GM12878 (cell line): ENCODE data around the gene MARS1.

Source experiments
- CEBPB ChIP-seq, 2 experiments: fragments of 150-350 bp in 1 of 2; IDR thresholded peaks; 2 replicates each; pipeline ENCODE4 v1.6.1; 2012 to 2014; ENCODE audit warnings: low read depth in 2 of 2, low read length in 2 of 2, borderline replicate concordance in 1 of 2, inconsistent platforms in 1 of 2
- CHD2 ChIP-seq: IDR thresholded peaks from 2 replicates; pipeline ENCODE4 v1.6.1; 2011; ENCODE audit warnings: low read depth, low read length, improper control_type of control experiment, borderline replicate concordance
- ELK1 ChIP-seq: IDR thresholded peaks from 2 replicates; pipeline ENCODE4 v1.6.1; 2012; ENCODE audit warnings: low read depth, low read length, improper control_type of control experiment
- MYC ChIP-seq: IDR thresholded peaks from 2 replicates; pipeline ENCODE4 v1.6.1; 2011; ENCODE audit warnings: mild to moderate bottlenecking, low read length, moderate library complexity, inconsistent platforms; ENCODE audit not compliant: insufficient read depth, insufficient replicate concordance, insufficient read length, severe bottlenecking
- NR2C1 ChIP-seq: fragments of 450-650 bp; IDR thresholded peaks from 2 replicates; pipeline ENCODE4 v1.6.1; 2017; ENCODE audit warnings: antibody characterized with exemption, mild to moderate bottlenecking, moderate library complexity
- WRNIP1 ChIP-seq: IDR thresholded peaks from 2 replicates; pipeline ENCODE4 v1.6.1; 2011; ENCODE audit warnings: low read depth, low read length, improper control_type of control experiment, borderline replicate concordance
- ZNF217 ChIP-seq: fragments of 450-650 bp; IDR thresholded peaks from 2 replicates; pipeline ENCODE4 v1.6.1; 2017; ENCODE audit warnings: antibody characterized with exemption, mild to moderate bottlenecking
- TF ChIP-seq, protein P1 (sequence below), 3 experiments: IDR thresholded peaks in 2 of 3; conservative IDR thresholded peaks in 1 of 3; 2 replicates each; pipeline ENCODE4 v1.5.1; 2011; ENCODE audit warnings: low read depth in 3 of 3, low read length in 3 of 3, mild to moderate bottlenecking in 3 of 3, control low read depth in 2 of 3, moderate library complexity in 2 of 3, inconsistent platforms in 1 of 3, mixed read lengths in 1 of 3; ENCODE audit not compliant: control insufficient read depth in 2 of 3, insufficient read depth in 1 of 3; ENCODE audit errors: extremely low read depth in 1 of 3

DNA sequence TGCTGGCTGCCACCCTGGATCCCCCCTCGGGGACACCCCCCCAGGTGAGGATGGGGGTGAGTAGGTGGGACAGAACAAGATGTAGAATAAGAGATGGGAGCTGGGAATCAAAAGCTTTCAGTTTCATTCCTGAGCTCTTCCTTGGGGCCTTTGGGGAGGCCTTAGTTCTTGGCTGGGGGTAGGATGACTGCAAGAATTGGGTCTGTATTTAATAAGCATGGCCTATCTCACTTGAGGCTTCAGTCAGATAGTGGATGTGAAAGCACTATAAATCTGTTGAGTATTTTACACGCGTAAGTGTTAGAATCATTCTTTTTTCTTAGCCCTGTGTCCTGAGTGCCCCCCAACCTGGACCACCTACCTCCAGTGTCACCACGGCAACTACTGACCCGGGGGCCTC lies 39.3 kb downstream of the MARS1 start:
- TF ChIP-seq ELK1 (no peak), ZNF217 (no peak), NR2C1 (no peak), CEBPB (IDR thresholded peaks at IDR 0.05; ENCODE audit: borderline replicate concordance in 1 of 2, low read depth in 2 of 2, low read length in 2 of 2) (no peak), WRNIP1 (no peak), CHD2 (no peak), MYC (no peak)
- TF ChIP-seq, protein P1, sequence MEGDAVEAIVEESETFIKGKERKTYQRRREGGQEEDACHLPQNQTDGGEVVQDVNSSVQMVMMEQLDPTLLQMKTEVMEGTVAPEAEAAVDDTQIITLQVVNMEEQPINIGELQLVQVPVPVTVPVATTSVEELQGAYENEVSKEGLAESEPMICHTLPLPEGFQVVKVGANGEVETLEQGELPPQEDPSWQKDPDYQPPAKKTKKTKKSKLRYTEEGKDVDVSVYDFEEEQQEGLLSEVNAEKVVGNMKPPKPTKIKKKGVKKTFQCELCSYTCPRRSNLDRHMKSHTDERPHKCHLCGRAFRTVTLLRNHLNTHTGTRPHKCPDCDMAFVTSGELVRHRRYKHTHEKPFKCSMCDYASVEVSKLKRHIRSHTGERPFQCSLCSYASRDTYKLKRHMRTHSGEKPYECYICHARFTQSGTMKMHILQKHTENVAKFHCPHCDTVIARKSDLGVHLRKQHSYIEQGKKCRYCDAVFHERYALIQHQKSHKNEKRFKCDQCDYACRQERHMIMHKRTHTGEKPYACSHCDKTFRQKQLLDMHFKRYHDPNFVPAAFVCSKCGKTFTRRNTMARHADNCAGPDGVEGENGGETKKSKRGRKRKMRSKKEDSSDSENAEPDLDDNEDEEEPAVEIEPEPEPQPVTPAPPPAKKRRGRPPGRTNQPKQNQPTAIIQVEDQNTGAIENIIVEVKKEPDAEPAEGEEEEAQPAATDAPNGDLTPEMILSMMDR (IDR thresholded peaks at IDR 0.05 in 2 of 3, conservative IDR thresholded peaks at IDR 0.05 in 1 of 3; ENCODE audit: control insufficient read depth in 2 of 3, extremely low read depth in 1 of 3, insufficient read depth in 1 of 3, low read depth in 3 of 3, low read length in 3 of 3): no peak
